Activated CD8-positive, alpha-beta memory T cell treated with anti-CD3 and anti-CD28 coated beads for 36 hours (primary cell): ENCODE measurements around the gene PTPRD. TPM values are rescaled to one million over a fixed set of nuclear protein-coding genes. Genes with fewer than 3 reads are reported as not detected.
"Not testable (repeated sequence)": the region's sequence is repeated elsewhere in the genome, so short reads cannot be mapped to it uniquely, and the experiment has no call there.

Experiments used
- CTCF ChIA-PET: fragments of 350-600 bp; sonication (Branson Sonifier 250); formaldehyde crosslinking; loops from one replicate; lab custom pipeline; 2021; ENCODE audit warnings: antibody characterized with exemption; lab: Charles Lee
- POLR2A ChIA-PET: fragments of 350-600 bp; sonication (Branson Sonifier 250); formaldehyde crosslinking; loops from one replicate; lab custom pipeline; 2021; ENCODE audit warnings: antibody characterized with exemption; lab: Charles Lee
- total RNA-seq, 2 experiments: library from RNA; stranded (reverse); gene quantifications; one replicate each; pipeline ENCODE4 v1.2.3, GENCODE V29; 2021

Gene PTPRD
- total RNA-seq, 2 experiments from 2014 or later = 0.10 to 0.15 TPM

DNA sequence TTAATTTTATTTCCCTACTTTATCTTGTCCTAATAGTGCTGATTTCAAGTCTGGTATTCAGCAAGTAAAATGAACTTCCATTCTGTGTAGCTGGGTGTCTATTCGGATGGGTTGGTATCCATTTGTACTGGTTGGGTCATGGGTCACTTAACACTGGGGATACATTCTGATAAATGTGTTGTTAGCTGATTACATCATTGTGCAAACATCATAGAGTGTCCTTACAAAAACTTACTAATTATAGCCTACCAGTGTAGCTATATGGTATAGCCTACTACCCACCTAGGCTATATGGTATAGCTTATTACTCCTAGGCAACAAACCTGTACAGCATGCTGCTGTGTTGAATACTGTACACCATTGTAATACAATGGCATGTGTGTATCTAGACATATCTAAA, 1439.5 kb downstream of the PTPRD start:
- ChIA-PET POLR2A (no interaction called here), CTCF (no interaction called here)

DNA sequence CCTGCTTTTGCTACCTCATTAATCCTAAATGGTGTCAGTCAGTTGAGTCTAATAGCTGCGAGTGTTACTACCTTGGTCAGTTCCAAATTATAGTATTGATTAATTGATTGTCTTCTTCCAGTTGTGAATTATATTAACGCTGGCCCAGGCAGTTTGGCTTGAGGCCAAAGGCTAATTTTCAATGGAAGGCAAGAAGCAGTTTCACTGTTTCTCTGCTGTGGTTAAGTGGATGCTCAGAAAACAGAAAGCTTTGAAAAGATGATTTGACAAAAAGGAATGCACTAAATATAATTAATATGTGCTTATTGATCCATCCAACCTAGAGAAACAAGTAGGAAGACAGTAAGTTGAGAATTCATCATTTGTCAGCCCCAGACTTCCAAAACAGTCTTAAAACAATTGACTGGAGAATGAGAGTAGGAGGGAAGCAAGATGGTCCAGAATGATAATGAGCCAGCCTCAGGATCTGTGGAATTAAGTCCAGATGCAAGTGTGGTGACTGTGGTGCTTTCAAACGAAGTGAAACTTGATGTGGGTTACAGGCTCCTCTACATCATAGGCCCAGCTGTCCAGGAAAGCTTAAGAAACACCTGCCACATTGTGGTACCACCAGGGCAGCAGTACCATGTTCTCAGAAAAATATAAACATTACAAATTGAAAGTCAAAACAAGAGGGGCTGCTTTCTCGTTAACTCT, 1442.2 kb downstream of the PTPRD start:
- ChIA-PET CTCF (no interaction called here), POLR2A (no interaction called here)

DNA sequence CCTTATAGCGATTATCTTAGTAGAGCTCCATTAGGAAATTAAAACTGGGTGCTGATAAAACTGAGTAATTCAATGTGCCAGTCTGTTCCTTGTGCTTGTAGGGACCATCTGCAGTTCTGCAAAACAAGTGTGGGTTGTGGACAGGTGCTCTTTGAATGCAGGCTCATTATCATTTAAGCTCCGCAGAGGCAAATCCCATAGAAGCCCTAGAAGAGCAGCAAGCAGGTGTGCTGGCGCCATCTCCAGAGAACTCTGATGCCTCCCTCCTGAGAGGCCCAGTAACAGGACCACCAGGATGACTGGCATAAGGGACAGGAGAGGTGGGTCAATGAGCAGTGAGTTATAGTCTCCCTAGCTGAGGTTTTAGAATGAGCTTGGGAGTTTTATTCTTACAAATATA, 1470.8 kb downstream of the PTPRD start:
- CTCF ChIA-PET = no interaction called here
- POLR2A ChIA-PET = no interaction called here

DNA sequence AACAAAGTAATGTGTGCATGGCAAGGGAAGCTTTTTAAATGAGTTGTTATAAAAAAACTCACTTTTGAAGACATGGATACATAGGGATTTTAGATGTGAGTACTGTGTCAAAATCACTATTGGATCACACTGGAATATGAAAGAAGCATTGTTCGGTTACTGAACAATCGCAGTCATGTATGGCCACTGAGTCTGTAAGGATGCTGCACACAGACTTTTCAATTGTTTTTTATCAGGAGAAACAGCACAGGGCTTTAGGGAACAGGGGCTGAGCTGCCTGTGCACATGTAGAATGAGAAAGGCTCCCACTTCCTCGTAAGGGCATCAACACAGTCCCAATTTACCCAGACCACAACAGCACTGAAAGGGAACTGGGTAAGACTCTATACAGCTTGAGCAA, 1479.3 kb downstream of the PTPRD start:
- ChIA-PET POLR2A (no interaction called here), CTCF (no interaction called here)

DNA sequence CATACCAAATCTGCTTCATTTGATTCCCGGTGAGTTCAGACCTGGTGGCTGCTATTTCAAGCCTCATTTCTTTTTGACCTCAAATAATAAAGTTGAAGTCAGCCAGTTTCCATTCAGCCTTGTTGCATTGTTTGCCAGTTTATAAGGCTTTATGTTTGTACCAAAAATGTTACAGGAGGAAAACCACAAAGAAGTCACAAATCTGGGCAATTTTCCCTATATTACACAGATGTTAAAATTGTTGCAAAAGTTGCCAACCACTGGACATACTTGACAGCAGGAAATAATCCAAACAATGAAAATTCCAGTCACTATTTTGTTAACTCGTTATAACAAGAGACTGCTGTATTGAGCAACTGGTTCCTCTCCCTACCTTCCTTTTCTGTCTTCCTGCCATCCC, 1488.2 kb downstream of the PTPRD start:
- ChIA-PET POLR2A (no interaction called here), CTCF (no interaction called here)

DNA sequence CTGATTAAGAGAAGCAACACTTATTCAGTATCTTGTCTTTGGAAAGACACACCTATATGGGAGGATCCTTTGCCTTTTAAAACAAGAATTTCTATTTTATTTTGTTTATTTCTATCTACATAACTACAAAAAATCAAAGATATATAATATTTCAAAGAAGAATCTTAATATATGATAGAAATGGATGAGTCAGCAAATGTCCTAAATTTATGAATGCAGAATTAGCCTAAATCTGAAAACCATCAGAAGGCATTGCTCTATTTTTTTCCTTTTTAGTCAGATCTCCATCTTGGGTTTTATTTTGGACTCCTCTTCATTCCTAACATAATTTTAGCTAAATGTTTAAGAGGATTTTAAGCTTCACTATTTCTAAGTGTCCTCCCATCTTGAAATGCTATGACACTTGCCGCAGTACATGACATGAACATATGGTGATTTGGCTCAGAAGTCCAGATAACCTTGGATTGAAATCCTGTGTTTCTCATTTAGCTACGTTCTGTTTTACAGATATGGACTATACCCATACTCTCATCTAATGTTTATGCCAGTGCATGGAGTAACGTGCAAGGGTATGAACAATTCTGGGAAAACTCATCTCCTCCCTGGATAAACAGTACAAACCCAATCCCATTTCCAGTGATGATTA, 1490.4 kb downstream of the PTPRD start:
- ChIA-PET POLR2A (no interaction called here), CTCF (no interaction called here)

DNA sequence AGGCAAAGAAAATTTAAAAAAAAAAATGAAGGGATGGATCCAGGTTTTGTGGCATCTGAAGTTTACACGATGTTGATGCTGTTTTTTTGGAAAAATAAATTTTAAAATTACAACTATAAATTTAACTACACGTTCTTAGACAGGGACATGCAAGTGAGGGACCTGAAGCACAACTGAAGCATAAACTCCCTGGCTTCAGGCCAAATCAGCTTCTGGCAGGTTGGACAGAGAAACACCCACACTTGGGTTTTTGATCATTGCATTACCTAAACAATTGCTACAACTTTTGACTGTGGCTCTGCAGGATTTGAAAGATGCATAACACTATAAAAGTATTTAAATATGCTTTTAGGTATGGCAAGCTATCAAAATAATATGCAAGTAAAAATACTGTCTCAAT, 1494.9 kb downstream of the PTPRD start:
- ChIA-PET CTCF (no interaction called here), POLR2A (no interaction called here)

DNA sequence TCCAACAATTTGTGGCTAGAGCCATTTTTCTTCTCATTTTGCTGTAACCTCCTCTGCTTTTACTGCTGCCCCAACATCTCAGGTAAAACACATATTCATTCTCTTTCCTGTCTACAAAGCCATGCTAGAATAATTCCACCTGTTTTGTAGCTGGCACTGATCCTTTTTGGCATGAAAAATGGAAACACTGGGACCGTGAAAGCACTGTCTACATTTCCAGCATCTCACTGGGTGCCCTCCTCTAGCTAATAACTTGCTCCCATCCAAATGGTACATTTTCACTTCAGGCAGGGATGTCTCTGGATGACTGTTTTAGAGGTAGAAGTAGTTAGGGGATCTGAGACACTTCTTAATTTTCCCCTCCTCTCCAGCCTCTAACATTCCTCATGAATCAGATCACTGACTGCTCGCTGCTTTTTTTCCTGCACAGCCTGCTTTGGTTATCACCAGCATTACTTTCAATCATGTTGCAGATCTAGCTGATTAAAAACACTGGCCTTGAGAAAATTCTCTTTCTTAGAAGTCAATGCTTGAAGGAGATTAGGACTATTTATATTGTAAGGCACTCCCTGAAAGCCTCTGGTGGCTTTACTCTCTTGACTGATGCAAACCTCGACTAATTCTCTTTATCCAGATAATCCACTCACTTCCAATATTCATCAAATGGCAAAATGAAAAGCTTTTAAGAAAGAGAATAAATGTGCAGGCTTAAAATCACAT, 1500.6 kb downstream of the PTPRD start:
- ChIA-PET POLR2A (no interaction called here), CTCF (no interaction called here)

DNA sequence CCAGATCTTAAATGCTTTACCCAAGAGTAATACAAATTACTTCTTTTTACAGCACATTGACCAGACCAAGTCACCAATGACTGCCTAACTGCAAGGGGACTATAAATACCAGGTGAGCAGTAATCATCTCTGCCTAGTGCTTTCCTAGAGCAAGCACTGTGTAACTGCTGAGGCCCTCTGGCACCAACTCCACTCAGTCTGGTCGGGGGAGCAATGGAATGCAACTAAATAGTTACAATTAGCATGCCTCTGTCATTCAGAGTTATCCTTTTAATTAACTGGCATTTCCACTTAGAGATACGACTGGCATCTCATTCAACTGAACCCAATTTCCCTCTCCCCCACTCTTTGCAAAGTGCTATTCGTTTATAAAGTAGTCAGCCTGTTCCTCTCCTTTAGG, 1504.2 kb downstream of the PTPRD start:
- POLR2A ChIA-PET = no interaction called here
- CTCF ChIA-PET = no interaction called here

DNA sequence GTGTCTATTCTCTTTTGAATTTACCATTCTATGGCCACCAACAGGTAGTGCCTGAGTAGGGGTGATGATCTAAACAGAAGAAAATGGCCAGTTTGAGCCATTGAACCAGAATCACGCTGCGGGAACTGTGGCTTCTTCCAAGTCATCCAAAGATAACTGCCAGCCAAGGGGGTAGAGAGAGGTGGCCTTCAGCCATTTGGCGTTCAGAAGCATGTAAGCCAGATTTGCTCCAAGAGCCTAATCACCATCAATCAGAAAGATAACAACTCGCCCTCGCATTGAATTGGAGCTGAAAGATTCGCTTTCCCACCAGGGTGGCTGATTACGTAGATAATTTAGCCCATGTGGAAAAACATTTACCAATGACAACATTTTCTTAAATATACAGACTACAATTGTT, 1510.5 kb downstream of the PTPRD start:
- ChIA-PET POLR2A (no interaction called here), CTCF (no interaction called here)

DNA sequence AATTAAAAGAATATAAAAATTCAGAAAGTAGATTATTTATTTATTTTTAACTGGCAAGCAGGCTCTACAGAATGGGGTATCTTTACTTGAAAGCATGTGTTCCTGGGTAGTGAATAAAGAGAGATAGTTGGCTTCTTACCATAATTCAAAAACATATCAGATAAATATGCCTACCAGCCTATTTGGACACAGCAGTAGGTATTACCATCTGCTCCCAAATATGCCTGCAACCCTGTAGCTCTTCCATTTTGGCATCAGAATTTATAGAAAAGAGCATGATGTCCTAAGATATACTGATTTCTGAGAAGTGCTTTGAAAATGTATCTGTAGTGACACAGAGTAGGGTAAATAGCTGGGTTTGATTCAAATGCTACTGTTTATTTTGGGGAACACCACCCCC, 1512.7 kb downstream of the PTPRD start:
- ChIA-PET POLR2A (no interaction called here), CTCF (no interaction called here)

DNA sequence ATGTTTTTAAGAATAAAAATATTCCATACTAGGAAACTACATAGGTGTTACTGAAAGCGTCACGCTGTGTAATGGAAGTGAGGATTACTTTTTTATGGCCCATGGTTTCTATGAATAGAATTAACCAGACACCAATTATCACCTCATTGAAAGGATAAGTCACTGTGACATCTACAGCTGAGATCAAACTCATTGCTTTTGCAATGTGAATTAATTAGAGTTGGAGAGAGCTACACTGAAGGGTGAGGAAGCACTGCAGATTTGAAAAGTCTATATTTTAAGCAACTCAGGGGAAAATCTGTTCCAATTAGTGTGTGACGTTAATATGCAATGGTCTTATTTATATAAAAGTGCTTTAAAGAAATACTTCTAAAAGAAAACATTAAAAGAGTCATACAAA, 1513.2 kb downstream of the PTPRD start:
- ChIA-PET POLR2A (no interaction called here), CTCF (no interaction called here)

DNA sequence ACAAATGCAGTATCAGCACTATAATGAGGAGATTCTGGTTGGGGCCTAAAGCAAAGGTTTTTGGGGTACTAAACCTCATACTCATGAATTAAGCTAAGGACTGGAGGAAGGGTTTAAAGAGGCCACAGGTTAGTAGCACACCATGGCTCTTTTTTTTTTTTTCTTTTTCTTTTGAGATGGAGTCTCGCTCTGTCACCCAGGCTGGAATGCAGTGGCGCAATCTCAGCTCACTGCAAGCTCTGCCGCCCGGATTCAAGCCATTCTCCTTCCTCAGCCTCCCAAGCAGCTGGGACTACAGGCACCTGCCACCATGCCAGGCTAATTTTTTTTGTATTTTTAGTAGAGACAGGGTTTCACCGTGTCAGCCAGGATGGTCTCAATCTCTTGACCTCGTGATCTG, 1515.5 kb downstream of the PTPRD start:
- CTCF ChIA-PET, POLR2A ChIA-PET: not testable (repeated sequence)

DNA sequence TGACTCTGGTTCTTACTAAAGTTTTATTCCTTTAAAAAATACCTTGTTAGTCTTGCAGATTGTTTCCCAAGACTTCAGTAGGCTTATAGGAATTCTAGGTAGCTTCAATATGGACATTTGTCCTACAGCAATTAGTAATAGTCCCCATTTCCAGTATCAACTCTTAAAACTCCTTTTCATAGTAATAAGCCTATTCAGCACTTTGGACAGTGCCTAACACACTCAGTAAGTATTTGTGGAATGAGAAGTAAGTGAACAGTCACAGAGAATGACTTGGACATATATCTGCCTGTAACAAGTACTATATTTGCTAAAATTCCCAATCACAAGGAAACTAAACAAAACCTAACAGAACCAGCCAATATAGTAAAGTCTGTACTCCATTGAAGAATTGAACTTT, 1521.4 kb downstream of the PTPRD start:
- CTCF ChIA-PET = no interaction called here
- POLR2A ChIA-PET = no interaction called here

DNA sequence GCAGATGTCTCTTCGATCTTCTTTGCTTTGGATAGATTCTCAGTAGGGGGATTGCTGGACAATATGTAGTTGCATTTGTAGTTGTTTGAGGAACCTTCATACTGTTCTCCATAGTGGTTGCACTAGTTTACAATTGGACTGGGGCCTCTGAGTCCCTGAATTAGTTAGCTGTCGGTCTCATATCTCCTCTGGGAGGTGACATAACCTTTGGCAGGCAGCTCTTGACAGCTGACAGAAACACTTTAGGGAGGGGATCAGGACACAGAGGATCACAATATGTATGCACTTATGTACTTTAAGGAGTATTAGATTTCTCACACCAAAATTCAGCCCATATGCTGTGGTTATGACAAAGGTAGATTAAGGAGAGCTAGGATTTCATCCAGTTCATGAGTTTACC, 1533.3 kb downstream of the PTPRD start:
- POLR2A ChIA-PET = no interaction called here
- CTCF ChIA-PET = no interaction called here

DNA sequence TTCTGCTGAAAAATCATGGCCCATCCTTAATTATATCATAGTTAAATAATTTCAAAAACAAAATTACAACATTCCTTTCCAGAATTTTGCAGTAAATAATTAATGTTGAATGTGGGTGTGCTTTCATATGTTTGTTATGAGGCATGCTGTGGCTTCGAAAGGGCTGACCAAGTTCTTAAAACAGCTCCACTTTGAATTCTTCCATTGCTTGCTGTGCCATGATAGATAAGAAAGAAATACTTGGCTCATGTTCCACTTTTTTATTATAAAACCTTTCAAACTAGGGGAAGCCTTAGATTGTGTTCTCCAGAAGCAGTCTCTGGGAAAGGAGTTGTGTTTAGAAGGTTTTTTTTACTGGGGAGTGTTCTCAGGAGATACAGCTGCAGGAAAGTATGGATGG, 1534.5 kb downstream of the PTPRD start:
- CTCF ChIA-PET = no interaction called here
- POLR2A ChIA-PET = no interaction called here

DNA sequence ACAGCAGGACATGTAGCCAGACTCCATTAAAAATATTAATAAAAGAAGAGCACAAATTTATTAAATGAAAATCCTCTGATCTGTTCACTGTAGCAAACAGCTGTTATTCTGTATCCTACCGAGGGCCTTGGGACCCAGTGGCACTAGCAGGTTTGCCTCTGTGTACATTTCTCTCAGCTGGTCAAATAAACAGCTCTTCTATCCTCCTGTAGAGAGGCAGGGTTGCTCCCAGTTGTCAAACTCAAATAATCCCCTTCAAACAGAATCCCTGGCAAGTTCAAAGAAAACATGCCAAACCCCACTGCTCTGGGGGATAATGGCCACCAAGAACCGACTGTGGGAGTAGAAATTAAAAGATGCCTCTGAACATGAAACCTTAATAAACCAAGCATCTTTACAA, 1551.2 kb downstream of the PTPRD start:
- CTCF ChIA-PET = no interaction called here
- POLR2A ChIA-PET = no interaction called here

DNA sequence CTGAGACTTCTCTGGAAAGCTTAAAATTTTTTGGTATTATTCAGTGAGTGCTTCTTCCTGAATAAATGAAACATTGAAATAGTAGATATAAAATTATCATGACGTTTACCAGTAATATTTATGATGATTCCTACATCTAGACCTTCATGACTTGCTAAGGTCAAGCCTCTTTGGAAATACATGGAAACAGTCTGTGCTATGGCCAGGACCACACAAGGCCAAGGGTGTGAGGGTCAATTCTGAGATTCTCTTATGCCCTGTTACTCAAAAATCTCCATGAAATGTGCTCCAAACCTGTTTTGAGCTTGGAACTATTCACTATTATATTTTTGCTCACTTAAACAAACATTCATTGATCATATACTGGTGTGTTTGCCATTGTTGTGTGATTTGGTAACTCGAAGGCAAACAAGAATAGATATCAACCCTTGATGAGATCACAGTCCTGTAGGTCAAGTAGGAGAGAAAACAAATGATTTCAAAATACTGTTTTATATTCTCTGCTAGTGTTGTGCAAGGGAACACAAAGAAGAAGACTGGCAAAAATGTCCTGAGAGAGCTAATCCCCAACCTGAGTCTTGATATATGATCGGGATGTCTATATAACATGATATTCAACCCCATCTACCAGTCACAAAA, 1558.3 kb downstream of the PTPRD start:
- CTCF ChIA-PET = no interaction called here
- POLR2A ChIA-PET = no interaction called here

DNA sequence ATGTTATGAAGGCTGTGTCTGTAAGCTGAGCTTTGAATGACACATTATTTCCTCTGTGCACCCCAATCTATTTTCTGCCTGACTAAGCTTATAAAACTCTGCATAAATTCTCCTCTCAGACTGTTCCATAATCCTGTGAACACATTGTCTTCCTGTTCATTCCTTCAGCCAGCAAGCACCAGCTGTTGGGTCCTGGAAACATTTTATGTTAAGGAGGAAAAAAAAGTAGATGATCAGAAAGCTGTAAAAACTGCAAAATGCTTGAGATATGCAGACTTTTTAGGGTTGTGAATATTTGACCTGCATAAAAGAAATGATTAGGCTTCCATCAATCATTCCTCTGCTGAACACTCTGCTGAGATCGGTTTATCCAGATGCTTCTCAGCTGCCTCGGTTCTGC, 1567.2 kb downstream of the PTPRD start:
- ChIA-PET POLR2A (no interaction called here), CTCF (no interaction called here)

DNA sequence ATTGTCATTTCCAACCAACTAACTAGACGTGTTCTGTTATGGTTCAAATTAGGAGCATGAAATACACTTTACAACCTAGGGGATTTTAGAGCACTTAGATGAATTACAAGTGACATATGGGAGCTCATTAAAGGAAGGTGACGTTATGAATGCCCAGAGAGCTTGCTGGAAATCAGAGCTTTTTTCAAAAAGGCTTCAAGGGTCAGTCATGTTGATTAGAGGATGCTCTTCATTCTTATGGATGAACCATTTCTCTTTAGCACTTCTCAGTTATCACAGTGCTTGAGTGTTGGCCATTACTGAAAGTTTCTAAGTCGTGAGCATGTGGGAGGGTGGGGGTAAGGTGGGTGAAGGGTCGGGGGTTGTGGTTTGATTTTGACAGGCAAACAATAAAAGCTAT, 1567.7 kb downstream of the PTPRD start:
- POLR2A ChIA-PET = no interaction called here
- CTCF ChIA-PET = no interaction called here

DNA sequence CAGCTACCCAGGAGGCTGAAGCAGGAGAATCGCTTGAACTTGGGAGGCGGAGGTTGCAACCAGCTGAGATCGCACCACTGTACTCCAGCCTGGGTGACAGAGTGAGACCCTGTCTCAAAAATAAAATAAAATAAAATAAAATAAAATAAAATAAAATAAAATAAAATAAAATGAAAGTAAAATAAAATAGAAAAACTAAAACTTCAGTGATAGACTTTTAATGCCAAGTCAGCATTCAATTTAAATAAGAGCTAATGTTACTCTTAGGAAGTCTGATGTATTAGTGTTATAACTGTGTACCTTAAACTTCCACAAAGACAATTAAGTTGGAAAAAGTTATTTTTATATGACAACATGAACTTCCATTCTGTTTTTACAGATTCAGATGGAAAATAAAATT, 1569.0 kb downstream of the PTPRD start:
- CTCF ChIA-PET, POLR2A ChIA-PET: not testable (repeated sequence)
